SK-MEL-5 (cell line): ENCODE data around the gene ZXDA. TPM values are rescaled to one million over a fixed set of nuclear protein-coding genes. Genes with fewer than 3 reads are reported as not detected.

Experiments used
- DNase-seq: peaks from one replicate; pipeline ENCODE4 v3.0.0-alpha.2; 2016; ENCODE audit warnings: low read depth, low spot score
- in situ Hi-C: cut with HindIII; loops from 2 replicates; pipeline ENCODE4 v1.10.0; 2016; ENCODE audit warnings: low sequenced_read_pairs, high pct_unique_total_duplicates, low pct_unique_long_range_greater_than_20kb
- total RNA-seq: library from RNA; depleted of rRNA; stranded (reverse); fragments of >200 nt; shearing (Covaris generic); gene quantifications from 2 replicates; pipeline ENCODE4 v1.2.3, GENCODE V29; 2014; rRNA removed

Gene ZXDA
- total RNA-seq, 1 experiment from 2014 or later = 3.8 TPM

GRCh38 chrX:57900975-57901374 is 9.3 kb downstream of the ZXDA start:
- DNase-seq = no peak
- in situ Hi-C loops = no loop called here

GRCh38 chrX:57899906-57900305 is 10.4 kb downstream of the ZXDA start:
- in situ Hi-C loops = no loop called here
- DNase-seq = no peak

GRCh38 chrX:57899064-57899463 is 11.2 kb downstream of the ZXDA start:
- in situ Hi-C loops = no loop called here
- no peak for DNase-seq

- no peak for DNase-seq
These were observed 38.8 kb downstream of the ZXDA start for GRCh38 chrX:57871463-57871862.

More at GRCh38 chrX:57871463-57871862, 38.8 kb downstream of the ZXDA start:
- in situ Hi-C loops = no loop called here

Other genes starting within 250 kb of the ZXDA start
- not detected in 2 replicates for gene NLRP2B, start 230.2 kb downstream of the ZXDA start, total RNA-seq